Activated T-helper 2 cell treated with anti-CD3 and anti-CD28 coated beads, Interferon-gamma antibody, Interleukin-2, Interleukin-4, amounts not matched to agents 10 μg/mL and 5 μg/mL and 100 μg/mL, durations not matched to agents 14 hours and 24 hours and 36 hours (primary cell): ENCODE measurements around the gene RPP14. TPM values are rescaled to one million over a fixed set of nuclear protein-coding genes. Genes with fewer than 3 reads are reported as not detected.

Experiments used
- DNase-seq: peaks from one replicate; pipeline ENCODE4 v3.0.0; 2021; ENCODE audit warnings: low spot score
- H3K27ac Mint-ChIP-seq: one replicate; pipeline ENCODE4 v1.8.0; 2021; ENCODE audit warnings: mixed read lengths
- H3K27me3 Mint-ChIP-seq: one replicate; pipeline ENCODE4 v1.8.0; 2021; ENCODE audit warnings: low read depth, mixed read lengths
- H3K36me3 Mint-ChIP-seq: one replicate; pipeline ENCODE4 v1.8.0; 2021; ENCODE audit warnings: low read depth, mixed read lengths
- H3K4me1 Mint-ChIP-seq: one replicate; pipeline ENCODE4 v1.8.0; 2021; ENCODE audit warnings: low read depth, mixed read lengths
- H3K4me3 Mint-ChIP-seq: one replicate; pipeline ENCODE4 v1.8.0; 2021; ENCODE audit warnings: low read depth, mild to moderate bottlenecking, moderate library complexity, mixed read lengths
- H3K9me3 Mint-ChIP-seq: one replicate; pipeline ENCODE4 v1.8.0; 2021; ENCODE audit warnings: mixed read lengths
- intact Hi-C: fragments of 100-400 bp; cut with micrococcal nuclease; formaldehyde crosslinking; loops from one replicate; pipeline ENCODE4 v1.15.1; 2023
- total RNA-seq: library from RNA; stranded (reverse); gene quantifications from 2 replicates; pipeline ENCODE4 v1.2.3, GENCODE V29; 2022

Gene RPP14
- total RNA-seq, 1 donor from 2014 or later, result 23.8 TPM

- Mint-ChIP-seq H3K4me1 (peaks cover 80% of the 10 kb centered on the region), H3K9me3 (no peaks in the 10 kb centered on the region), H3K27ac (peak overlapping the region; percentile 97), H3K36me3 (peaks cover 26% of the 10 kb centered on the region), H3K4me3 (peak overlapping the region; percentile 82), H3K27me3 (no peaks in the 10 kb centered on the region)
- intact Hi-C loops, result loop anchor here (10.0 kb wide), 1 partner anchor 89 kb away; no protein-coding TSS in a partner anchor
- DNase-seq, result peak; percentile 46
Measured at GRCh38 chr3:58353722-58354553, 47.9 kb downstream of the RPP14 start.

DNA sequence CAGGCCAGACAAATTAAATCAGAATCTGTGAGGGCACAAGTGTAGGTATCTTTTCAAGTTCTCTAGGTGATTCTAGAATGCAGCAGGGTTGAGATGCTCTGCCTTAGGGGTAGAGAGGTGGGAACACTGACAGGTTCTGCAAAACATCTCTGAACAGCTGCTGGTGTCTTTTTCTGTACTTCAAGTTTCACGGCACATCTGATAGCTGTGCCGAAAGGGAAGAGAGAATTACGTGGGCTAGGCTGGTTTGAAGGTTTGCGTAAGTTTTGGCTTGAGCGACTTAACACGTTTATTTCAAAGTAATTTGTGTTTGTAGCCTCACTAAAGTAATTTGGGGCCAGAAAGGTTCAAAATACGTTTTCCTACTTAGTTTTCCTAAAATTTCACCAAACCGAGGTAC, 49.1 kb downstream of the RPP14 start:
- Mint-ChIP-seq H3K27ac (no peak overlapping the region), H3K4me1 (peaks cover 70% of the 10 kb centered on the region), H3K36me3 (peaks cover 25% of the 10 kb centered on the region), H3K9me3 (no peaks in the 10 kb centered on the region), H3K4me3 (no peak overlapping the region), H3K27me3 (no peaks in the 10 kb centered on the region)
- no peak for DNase-seq
- intact Hi-C loops, result loop anchor here (5.0 to 10.0 kb wide), 2 partner anchors 90 to 117 kb away; no protein-coding TSS in a partner anchor

GRCh38 chr3:58356054-58356453, 50.0 kb downstream of the RPP14 start:
- no peak for DNase-seq
- Mint-ChIP-seq H3K4me3 (no peak overlapping the region), H3K36me3 (peaks cover 25% of the 10 kb centered on the region), H3K27me3 (no peaks in the 10 kb centered on the region), H3K27ac (peak overlapping the region; percentile 95), H3K4me1 (peaks cover 62% of the 10 kb centered on the region), H3K9me3 (no peaks in the 10 kb centered on the region)
- intact Hi-C loops, result loop anchor here (5.0 to 10.0 kb wide), 2 partner anchors 91 to 116 kb away; no protein-coding TSS in a partner anchor

DNA sequence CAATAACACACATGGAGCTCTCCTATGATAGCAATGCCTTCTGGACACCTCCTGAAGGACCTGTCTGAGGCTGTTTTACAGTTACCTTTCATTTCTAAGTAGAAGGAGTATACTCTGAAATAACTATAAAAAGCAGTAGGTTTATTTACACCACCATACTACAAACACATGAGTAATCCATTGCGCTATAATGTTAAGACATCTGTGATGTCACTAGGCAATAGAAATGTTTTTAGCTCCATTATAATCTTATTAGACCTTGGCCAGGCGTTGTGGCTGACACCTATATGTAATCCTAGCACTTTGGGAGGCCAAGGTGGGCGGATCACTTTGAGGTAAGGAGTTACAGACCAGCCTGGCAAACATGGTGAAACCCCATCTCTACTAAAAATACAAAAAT, 51.4 kb downstream of the RPP14 start:
- intact Hi-C loops, result loop anchor here (5.0 to 10.0 kb wide), 2 partner anchors 93 to 115 kb away; no protein-coding TSS in a partner anchor
- no peaks in the 10 kb centered on the region for H3K27me3 Mint-ChIP-seq
- no peaks in the 10 kb centered on the region for H3K9me3 Mint-ChIP-seq
- peaks cover 56% of the 10 kb centered on the region for H3K4me1 Mint-ChIP-seq
- H3K27ac Mint-ChIP-seq, result peak overlapping the region; percentile 95
- H3K36me3 Mint-ChIP-seq, result peaks cover 23% of the 10 kb centered on the region
- DNase-seq, result no peak
- H3K4me3 Mint-ChIP-seq, result peak overlapping the region; percentile 45

GRCh38 chr3:58358092-58358491, 52.0 kb downstream of the RPP14 start:
- no peak for DNase-seq
- Mint-ChIP-seq H3K9me3 (no peaks in the 10 kb centered on the region), H3K27me3 (no peaks in the 10 kb centered on the region), H3K36me3 (peaks cover 17% of the 10 kb centered on the region), H3K4me3 (no peak overlapping the region), H3K4me1 (peaks cover 51% of the 10 kb centered on the region), H3K27ac (peak overlapping the region; percentile 95)
- intact Hi-C loops, result loop anchor here (1.0 to 10.0 kb wide), 6 partner anchors 8 to 114 kb away; no protein-coding TSS in a partner anchor

- H3K36me3 Mint-ChIP-seq, result peaks cover 21% of the 10 kb centered on the region
- H3K27me3 Mint-ChIP-seq, result no peaks in the 10 kb centered on the region
- H3K9me3 Mint-ChIP-seq, result no peaks in the 10 kb centered on the region
- H3K27ac Mint-ChIP-seq, result peak overlapping the region; percentile 95
- no peak overlapping the region for H3K4me3 Mint-ChIP-seq
- H3K4me1 Mint-ChIP-seq, result peaks cover 47% of the 10 kb centered on the region
- intact Hi-C loops, result loop anchor here (1.0 to 10.0 kb wide), 6 partner anchors 7 to 113 kb away; no protein-coding TSS in a partner anchor
- DNase-seq, result no peak
Measured at GRCh38 chr3:58358808-58359207, 52.8 kb downstream of the RPP14 start.

GRCh38 chr3:58359621-58360020, 53.6 kb downstream of the RPP14 start:
- H3K9me3 Mint-ChIP-seq, result no peaks in the 10 kb centered on the region
- H3K4me3 Mint-ChIP-seq, result no peak overlapping the region
- H3K27ac Mint-ChIP-seq, result peak overlapping the region; percentile 42
- H3K27me3 Mint-ChIP-seq, result no peaks in the 10 kb centered on the region
- intact Hi-C loops, result loop anchor here (2.0 to 10.0 kb wide), 3 partner anchors 55 to 113 kb away; no protein-coding TSS in a partner anchor
- no peak for DNase-seq
- H3K36me3 Mint-ChIP-seq, result peaks cover 21% of the 10 kb centered on the region
- peaks cover 49% of the 10 kb centered on the region for H3K4me1 Mint-ChIP-seq

DNA sequence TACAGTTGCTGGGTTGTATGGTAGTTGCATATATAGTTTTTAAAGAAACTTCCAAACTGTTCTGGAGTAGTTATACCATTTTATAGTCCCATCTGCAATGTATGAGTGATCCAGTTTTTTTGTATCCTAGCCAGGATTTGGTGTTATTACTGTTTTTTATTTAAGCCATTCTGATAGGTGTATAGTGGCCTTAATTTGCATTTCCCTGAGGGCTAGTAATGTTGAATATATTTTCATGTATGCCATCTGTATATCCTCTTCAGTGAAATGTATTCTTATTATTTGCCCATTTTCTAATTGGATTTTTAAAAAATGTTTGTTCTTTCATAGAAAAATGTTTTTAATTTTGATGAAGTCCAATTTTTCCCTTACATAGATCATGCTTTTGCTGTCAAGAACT, 55.8 kb downstream of the RPP14 start:
- Mint-ChIP-seq H3K27me3 (no peaks in the 10 kb centered on the region), H3K9me3 (no peaks in the 10 kb centered on the region), H3K4me3 (no peak overlapping the region), H3K36me3 (peaks cover 41% of the 10 kb centered on the region), H3K4me1 (peaks cover 50% of the 10 kb centered on the region), H3K27ac (no peak overlapping the region)
- intact Hi-C loops, result no loop called here
- DNase-seq, result no peak

GRCh38 chr3:58366699-58367098, 60.7 kb downstream of the RPP14 start:
- Mint-ChIP-seq H3K36me3 (peaks cover 55% of the 10 kb centered on the region), H3K4me1 (peaks cover 48% of the 10 kb centered on the region), H3K27ac (peak overlapping the region; percentile 76), H3K4me3 (peak overlapping the region; percentile 7), H3K9me3 (no peaks in the 10 kb centered on the region), H3K27me3 (no peaks in the 10 kb centered on the region)
- intact Hi-C loops, result loop anchor here (1.0 kb wide), 1 partner anchor 8 kb away; no protein-coding TSS in a partner anchor
- no peak for DNase-seq

DNA sequence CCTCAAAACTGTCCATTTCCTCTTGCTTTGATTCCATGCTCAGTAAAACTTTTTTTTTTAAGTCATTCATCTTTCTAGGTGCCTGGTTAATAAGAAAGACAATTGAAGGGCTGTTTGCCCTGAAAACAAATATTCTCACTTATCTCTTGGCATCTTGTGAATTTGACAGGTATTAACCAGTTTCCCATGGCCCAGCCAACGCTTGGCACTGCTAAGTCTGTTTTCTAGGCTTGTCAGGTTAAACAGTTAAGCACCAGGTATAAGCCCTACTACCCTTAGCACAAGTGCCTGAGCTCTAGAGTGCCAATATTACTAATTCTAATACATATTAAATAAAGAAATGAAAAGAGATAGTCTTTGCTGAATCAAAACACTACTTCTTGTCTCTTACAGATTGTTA, 63.0 kb downstream of the RPP14 start:
- H3K4me3 Mint-ChIP-seq, result no peak overlapping the region
- H3K9me3 Mint-ChIP-seq, result no peaks in the 10 kb centered on the region
- intact Hi-C loops, result no loop called here
- no peak for DNase-seq
- H3K4me1 Mint-ChIP-seq, result peaks cover 44% of the 10 kb centered on the region
- H3K36me3 Mint-ChIP-seq, result peaks cover 54% of the 10 kb centered on the region
- no peak overlapping the region for H3K27ac Mint-ChIP-seq
- no peaks in the 10 kb centered on the region for H3K27me3 Mint-ChIP-seq

Other genes starting within 250 kb of the RPP14 start
- gene DNASE1L3, start 95.3 kb upstream of the RPP14 start, total RNA-seq, result not detected in 2 replicates
- gene ABHD6, start 68.5 kb upstream of the RPP14 start, total RNA-seq, result 26.4 and 28.2 TPM in 2 replicates
- 10.1 and 10.5 TPM in 2 replicates for gene HTD2, start 275 bp downstream of the RPP14 start, total RNA-seq
- 47.6 and 48.7 TPM in 2 replicates for gene PXK, start 26.6 kb downstream of the RPP14 start, total RNA-seq
- 79.3 and 82.7 TPM in 2 replicates for gene PDHB, start 127.6 kb downstream of the RPP14 start, total RNA-seq
- 7.2 and 8.7 TPM in 2 replicates for gene KCTD6, start 185.9 kb downstream of the RPP14 start, total RNA-seq
- not detected in 2 replicates for gene ACOX2, start 230.9 kb downstream of the RPP14 start, total RNA-seq